Measurements from ENCODE around the gene ELK4.

Gene ELK4

GRCh38 chr1:205600085-205600484 lies 31.7 kb downstream of the ELK4 start:
- H3K27ac ChIP-seq (ENCODE audit: low read length): peak overlapping the region; percentile 18; the same call in 1 of the 2 replicates
- H3K36me3 ChIP-seq (replicated peaks; ENCODE audit: low read depth, low read length): peaks cover 33% of the 10 kb centered on the region
- peaks cover 33% of the 10 kb centered on the region for H3K4me1 ChIP-seq (ENCODE audit: low read length)
- H4K20me1 ChIP-seq (ENCODE audit: insufficient read depth, low read length): peaks cover 12% of the 10 kb centered on the region
- H3K4me3 ChIP-seq (ENCODE audit: low read length): no peak overlapping the region
- no peaks in the 10 kb centered on the region for H3K9me3 ChIP-seq (ENCODE audit: insufficient read depth, low read length)
- no peak overlapping the region for H2AFZ ChIP-seq (ENCODE audit: low read depth, low read length)
- peak overlapping the region; percentile 2 for H3K4me2 ChIP-seq (ENCODE audit: low read length)
- TF ChIP-seq CTCF (IDR thresholded peaks at IDR 0.05; ENCODE audit: low read depth, low read length) (peak; percentile 23; the same call in 1 of the 2 replicates), EZH2phosphoT487 (IDR thresholded peaks at IDR 0.05; ENCODE audit: low read depth) (no peak)
- no peaks in the 10 kb centered on the region for H3K27me3 ChIP-seq (ENCODE audit: low read depth, low read length)
- H3K9ac ChIP-seq (ENCODE audit: low read length): no peak overlapping the region
- no peaks in the 10 kb centered on the region for H3K79me2 ChIP-seq (ENCODE audit: low read length)

GRCh38 chr1:205599669-205600042 lies 32.2 kb downstream of the ELK4 start:
- H2AFZ ChIP-seq (ENCODE audit: low read depth, low read length): no peak overlapping the region
- H3K79me2 ChIP-seq (ENCODE audit: low read length): no peaks in the 10 kb centered on the region
- H3K4me3 ChIP-seq (ENCODE audit: low read length): no peak overlapping the region
- no peak for TF ChIP-seq EZH2phosphoT487 (IDR thresholded peaks at IDR 0.05; ENCODE audit: low read depth)
- TF ChIP-seq CTCF (IDR thresholded peaks at IDR 0.05; ENCODE audit: low read depth, low read length): no peak
- H3K4me1 ChIP-seq (ENCODE audit: low read length): peaks cover 31% of the 10 kb centered on the region
- peaks cover 11% of the 10 kb centered on the region for H4K20me1 ChIP-seq (ENCODE audit: insufficient read depth, low read length)
- no peak overlapping the region for H3K9ac ChIP-seq (ENCODE audit: low read length)
- H3K27me3 ChIP-seq (ENCODE audit: low read depth, low read length): no peaks in the 10 kb centered on the region
- H3K27ac ChIP-seq (ENCODE audit: low read length): 0 out of 2 replicates have a peak overlapping the region, but pooled peaks have one; percentile 18
- peaks cover 33% of the 10 kb centered on the region for H3K36me3 ChIP-seq (replicated peaks; ENCODE audit: low read depth, low read length)
- H3K9me3 ChIP-seq (ENCODE audit: insufficient read depth, low read length): no peaks in the 10 kb centered on the region
- H3K4me2 ChIP-seq (ENCODE audit: low read length): no peak overlapping the region

DNA sequence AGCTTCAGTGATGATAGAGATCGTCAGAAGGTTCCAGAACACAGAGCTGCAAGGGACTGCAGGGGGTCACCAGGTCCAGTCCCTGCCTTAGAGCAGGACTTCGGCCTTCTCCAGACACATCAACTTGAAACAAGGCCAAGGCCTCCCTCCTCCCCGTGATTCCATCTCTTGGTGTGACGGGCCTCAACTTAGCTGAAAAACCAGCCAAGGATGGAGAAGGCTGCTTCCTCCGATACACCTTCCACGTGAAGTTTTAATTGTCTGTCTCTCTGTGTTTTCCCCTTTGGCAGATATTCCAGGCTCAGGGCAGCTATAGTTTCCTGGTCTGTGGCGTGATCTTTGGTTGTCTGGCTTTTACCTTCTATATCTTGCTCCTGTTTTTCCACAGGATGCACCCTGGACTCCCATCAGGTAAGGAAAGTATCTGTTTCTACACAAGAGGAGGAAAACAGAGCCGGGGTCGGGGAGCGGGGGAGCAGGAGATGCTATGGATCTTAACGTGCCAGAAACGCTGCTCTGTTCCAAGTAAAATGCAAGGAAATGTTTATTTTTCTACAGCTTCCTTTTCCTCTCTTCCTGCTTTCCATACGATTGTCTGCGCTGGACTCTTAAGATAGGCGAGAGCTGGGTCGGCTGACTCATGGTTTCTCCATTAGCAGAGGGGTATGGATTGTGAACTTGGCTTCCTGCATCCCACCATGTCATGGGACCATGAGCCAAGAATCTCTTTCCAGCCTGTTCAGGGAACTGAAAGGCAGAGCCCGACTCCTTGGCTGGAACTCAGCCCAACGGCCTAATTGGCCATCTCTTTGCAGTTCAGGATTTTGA lies 32.8 kb downstream of the ELK4 start:
- Histone ChIP-seq H2AFZ (ENCODE audit: low read depth, low read length) (no peak overlapping the region), H3K27ac (ENCODE audit: low read length) (no peak overlapping the region), H3K36me3 (replicated peaks; ENCODE audit: low read depth, low read length) (peaks cover 30% of the 10 kb centered on the region), H3K4me1 (ENCODE audit: low read length) (peaks cover 30% of the 10 kb centered on the region), H3K9me3 (ENCODE audit: insufficient read depth, low read length) (no peaks in the 10 kb centered on the region), H3K79me2 (ENCODE audit: low read length) (no peaks in the 10 kb centered on the region), H4K20me1 (ENCODE audit: insufficient read depth, low read length) (peaks cover 11% of the 10 kb centered on the region), H3K27me3 (ENCODE audit: low read depth, low read length) (no peaks in the 10 kb centered on the region), H3K4me3 (ENCODE audit: low read length) (no peak overlapping the region), H3K9ac (ENCODE audit: low read length) (no peak overlapping the region), H3K4me2 (ENCODE audit: low read length) (no peak overlapping the region)
- TF ChIP-seq CTCF (IDR thresholded peaks at IDR 0.05; ENCODE audit: low read depth, low read length): no peak
- no peak for TF ChIP-seq EZH2phosphoT487 (IDR thresholded peaks at IDR 0.05; ENCODE audit: low read depth)

GRCh38 chr1:205597691-205598314 lies 34.0 kb downstream of the ELK4 start:
- no peak overlapping the region for H2AFZ ChIP-seq (ENCODE audit: low read depth, low read length)
- no peak for TF ChIP-seq CTCF (IDR thresholded peaks at IDR 0.05; ENCODE audit: low read depth, low read length)
- no peak for TF ChIP-seq EZH2phosphoT487 (IDR thresholded peaks at IDR 0.05; ENCODE audit: low read depth)
- no peak overlapping the region for H3K4me3 ChIP-seq (ENCODE audit: low read length)
- no peaks in the 10 kb centered on the region for H3K79me2 ChIP-seq (ENCODE audit: low read length)
- H3K9ac ChIP-seq (ENCODE audit: low read length): no peak overlapping the region
- H4K20me1 ChIP-seq (ENCODE audit: insufficient read depth, low read length): peaks cover 11% of the 10 kb centered on the region
- no peaks in the 10 kb centered on the region for H3K27me3 ChIP-seq (ENCODE audit: low read depth, low read length)
- peaks cover 23% of the 10 kb centered on the region for H3K36me3 ChIP-seq (replicated peaks; ENCODE audit: low read depth, low read length)
- peaks cover 30% of the 10 kb centered on the region for H3K4me1 ChIP-seq (ENCODE audit: low read length)
- H3K9me3 ChIP-seq (ENCODE audit: insufficient read depth, low read length): no peaks in the 10 kb centered on the region
- H3K27ac ChIP-seq (ENCODE audit: low read length): no peak overlapping the region
- H3K4me2 ChIP-seq (ENCODE audit: low read length): no peak overlapping the region

Measured in OCI-LY3 (cell line).